Left renal cortex interstitium (tissue), 4 donors: ENCODE measurements around the gene OR4C46. TPM values are rescaled to one million over a fixed set of nuclear protein-coding genes. Genes with fewer than 3 reads are reported as not detected.
"Not testable (repeated sequence)": the region's sequence is repeated elsewhere in the genome, so short reads cannot be mapped to it uniquely, and the experiment has no call there.

ENCODE experiments used
- DNase-seq, 4 donors: peaks; one replicate each; pipeline ENCODE4 v3.0.0-alpha.2; 2013; ENCODE audit warnings: low read depth in 4 of 4, low spot score in 2 of 4, missing footprints in 1 of 4
- polyA plus RNA-seq, 4 donors: library from polyadenylated mRNA; unstranded; fragments of 120-200 nt; gene quantifications; one replicate each; pipeline ENCODE4 v1.2.1, GENCODE V29; 2013; ENCODE audit not compliant: insufficient read length in 4 of 4

OR4C46 gene
- polyA plus RNA-seq: not detected

DNA sequence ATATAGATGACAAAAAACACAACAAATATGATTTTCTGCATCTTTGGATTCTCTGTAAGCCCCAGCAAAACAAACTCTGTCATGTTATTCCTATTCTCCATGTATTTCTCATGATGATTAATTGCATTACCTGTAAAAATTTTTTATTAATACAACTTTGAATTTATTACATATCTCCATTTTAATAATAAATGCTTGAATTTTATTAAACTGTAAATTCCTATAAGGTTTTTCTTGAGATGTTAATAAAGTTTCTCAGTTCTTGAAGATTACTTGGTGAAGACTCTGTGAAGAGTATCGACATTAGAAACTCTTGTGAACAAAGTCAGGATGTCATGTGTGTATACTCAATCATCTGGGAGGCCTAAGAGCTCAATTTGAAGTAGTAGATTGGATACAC, at the start of gene OR4C46:
Gene OR4C46 (minus strand): TSS at position 101 of the 400 bp plus-strand sequence. CDS start 0 bp downstream, at position 101.
- no peak for DNase-seq

DNA sequence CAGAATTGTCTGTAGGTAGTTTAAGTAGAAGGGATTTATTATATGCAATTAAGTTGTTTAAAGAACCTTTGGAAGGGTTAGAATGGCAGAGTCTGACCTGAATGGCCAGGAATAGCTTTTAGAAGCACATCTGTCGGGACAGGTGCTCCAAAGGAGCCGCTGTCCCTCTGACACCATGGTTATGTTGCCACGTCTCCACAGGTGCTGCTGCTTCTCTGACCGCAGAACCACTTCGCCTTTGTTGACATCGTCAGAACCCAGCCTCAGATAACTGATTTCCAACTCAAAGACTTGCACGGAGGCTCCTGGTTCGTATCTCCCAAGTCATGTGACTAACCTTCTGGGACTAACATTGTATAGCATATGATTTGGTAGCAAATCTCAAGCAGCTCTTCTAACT, 41.8 kb upstream of the OR4C46 start:
- not testable (repeated sequence) for DNase-seq

DNA sequence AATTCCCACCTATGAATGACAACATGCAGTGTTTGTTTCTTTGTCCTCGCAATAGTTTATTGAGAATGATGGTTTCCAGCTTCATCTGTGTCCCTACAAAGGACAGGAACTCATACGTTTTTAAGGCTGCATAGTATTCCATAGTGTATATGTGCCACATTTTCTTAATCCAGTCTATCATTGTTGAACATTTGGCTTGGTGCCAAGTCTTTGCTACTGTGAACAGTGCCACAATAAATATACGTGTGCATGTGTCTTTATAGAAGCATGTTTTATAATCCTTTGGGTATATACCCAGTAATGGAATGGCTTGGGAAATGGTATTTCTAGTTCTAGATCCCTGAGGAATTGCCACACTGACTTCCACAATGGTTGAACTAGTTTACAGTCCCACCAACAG, 42.4 kb downstream of the OR4C46 start:
- DNase-seq: not testable (repeated sequence)

DNA sequence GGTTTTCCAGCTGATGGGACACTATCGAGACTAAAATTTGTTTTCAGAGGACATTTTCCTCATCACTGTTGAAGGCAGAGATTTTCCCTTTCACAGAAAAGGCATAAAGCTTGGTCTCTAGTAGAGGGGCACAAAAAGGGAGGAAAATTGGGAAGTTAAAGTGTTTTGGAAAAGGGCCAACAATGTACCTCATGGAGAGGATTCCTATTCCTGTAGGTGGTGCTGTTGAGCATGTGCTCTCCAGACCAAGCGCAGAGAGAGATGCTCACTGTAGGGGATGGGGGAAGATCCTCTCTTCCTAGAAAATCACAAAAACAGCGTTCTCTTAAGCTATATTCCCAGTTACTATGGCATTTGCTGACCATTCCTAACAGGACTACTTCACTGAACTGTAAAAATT, 44.9 kb downstream of the OR4C46 start:
- no peak for DNase-seq

DNA sequence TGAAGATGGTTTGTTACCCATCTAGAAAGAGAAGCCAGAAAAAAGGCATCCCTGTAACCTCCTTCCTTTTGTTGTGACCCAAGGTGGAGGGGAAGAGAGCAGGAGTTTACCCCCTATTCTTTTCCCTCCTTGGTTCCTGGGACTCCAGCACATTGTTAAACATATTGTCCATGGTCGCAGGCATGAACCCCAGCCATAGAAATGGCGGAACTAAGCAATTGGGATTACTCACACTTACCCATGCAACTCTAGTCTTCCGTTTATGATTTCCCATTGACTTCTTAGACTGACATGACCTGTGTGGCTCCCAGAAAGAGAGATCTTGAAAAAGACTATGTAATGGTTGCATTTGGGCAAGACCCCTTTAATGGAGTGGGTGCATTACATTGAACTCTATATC, 45.4 kb downstream of the OR4C46 start:
- no peak for DNase-seq

Other genes starting within 250 kb of the OR4C46 start
- gene OR4A5, start 102.8 kb upstream of the OR4C46 start, polyA plus RNA-seq: not detected